SKM-1 (cell line): ENCODE measurements around the gene PATL2.
A peak's percentile ranks its signal among the peaks of the same experiment; 100 is the strongest.
"Not testable (repeated sequence)": the region's sequence is repeated elsewhere in the genome, so short reads cannot be mapped to it uniquely, and the experiment has no call there.

Experiments
- DNase-seq: peaks from one replicate; lab custom pipeline; 2025; ENCODE audit not compliant: unreplicated experiment; lab: John Stamatoyannopoulos, UW

Gene PATL2

DNA sequence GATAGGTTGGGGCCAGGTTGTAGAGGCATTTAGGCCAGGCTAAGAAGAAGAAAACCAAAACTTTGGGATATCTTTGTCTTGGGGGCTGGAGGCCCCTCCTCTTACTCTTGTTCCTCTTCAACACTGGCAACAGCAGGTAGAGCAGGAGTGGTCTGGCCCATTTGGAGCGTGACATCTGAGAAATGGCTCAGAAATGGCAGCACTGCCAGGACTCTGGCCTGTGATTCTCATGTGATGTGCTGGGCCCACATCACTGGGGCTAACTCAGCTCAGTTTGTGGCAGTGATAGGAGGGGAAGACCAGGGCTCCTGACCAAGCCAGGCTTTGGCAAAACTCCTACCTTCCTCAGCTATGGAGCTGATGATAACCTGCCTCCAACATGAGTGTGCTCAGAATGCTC, 18.5 kb downstream of the PATL2 start:
- DNase-seq: no peak

DNA sequence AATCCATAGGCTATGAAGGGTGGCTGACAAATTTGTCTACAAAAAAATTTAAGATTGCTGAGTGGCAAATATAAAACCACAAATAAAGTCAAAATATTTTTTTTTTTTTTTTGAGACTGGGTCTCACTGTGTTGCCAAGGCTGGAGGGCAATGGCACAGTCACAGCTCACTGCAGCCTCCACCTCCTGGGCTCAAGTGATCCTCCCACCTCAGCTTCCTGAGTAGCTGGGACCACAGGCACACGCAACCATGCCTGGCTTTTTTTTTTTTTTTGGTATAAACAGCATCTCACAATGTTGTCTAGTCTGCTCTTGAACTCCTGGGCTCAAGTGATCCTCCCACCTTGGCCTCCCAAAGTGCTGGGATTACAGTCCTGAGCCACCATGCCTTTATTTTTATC, 20.9 kb downstream of the PATL2 start:
- DNase-seq: not testable (repeated sequence)

DNA sequence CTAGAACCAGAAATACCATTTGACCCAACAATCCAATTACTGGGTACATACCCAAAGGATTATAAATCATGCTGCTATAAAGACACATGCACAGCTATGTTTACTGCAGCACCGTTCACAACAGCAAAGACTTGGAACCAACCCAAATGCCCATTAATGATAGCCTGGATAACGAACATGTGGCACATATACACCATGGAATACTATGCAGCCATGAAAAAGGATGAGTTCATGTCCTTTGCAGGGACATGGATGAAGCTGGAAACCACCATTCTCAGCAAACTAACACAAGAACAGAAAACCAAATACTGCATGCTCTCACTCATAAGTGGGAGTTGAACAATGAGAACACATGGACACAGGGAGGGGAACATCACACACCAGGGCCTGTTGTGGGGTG, 21.8 kb downstream of the PATL2 start:
- DNase-seq: not testable (repeated sequence)

DNA sequence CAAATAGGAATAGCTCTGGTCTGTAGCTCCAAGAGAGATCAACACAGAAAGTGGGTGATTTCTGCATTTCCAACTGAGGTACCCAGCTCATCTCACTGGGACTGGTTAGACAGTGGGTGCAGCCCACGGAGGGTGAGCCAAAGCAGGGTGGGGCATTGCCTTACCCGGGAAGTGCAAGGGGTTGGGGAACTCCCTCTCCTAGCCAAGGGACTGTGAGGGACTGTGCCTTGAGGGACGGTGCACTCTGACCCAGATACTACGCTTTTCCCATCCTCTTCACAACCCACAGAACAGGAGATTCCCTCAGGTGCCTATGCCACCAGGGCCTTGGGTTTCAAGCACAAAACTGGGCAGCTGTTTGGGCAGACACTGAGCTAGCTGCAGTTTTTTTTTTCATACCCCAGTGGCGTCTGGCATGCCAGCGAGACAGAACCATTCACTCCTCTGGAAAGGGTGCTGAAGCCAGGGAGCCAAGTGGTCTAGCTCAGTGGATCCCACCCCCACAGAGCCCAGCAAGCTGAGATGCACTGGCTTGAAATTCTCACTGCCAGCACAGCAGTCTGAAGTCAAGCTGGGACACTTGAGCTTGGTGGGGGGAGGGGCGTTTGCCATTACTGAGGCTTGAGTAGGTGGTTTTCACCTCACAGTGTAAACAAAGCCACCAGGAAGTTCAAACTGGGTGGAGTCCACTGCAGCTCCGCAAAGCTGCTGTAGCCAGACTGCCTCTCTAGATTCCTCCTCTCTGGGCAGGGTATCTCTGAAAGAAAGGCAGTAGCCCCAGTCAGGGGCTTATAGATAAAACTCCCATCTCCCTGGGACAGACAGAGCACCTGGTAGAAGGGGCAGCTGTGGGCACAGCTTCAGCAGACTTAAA, 28.1 kb downstream of the PATL2 start:
- DNase-seq: not testable (repeated sequence)

DNA sequence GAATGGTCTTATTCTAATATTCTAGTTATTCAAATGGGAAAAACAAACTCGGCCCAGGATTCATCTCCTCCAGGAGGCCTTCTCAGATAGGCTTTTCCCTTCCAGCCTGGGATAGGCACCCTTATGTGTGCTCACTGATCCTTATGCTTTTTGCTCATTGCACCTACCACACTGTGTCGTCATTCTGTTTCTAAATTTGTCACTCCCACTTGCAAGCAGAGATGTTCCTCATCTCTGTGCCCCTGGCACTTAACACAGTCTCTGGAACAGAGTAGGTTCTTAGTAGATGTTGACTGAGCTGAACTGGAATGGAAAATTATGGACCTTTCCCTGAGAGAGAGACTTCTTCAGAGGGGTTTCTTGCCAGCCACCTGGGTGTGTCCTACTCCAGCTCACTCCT, 28.9 kb downstream of the PATL2 start:
- DNase-seq: peak; percentile 45

DNA sequence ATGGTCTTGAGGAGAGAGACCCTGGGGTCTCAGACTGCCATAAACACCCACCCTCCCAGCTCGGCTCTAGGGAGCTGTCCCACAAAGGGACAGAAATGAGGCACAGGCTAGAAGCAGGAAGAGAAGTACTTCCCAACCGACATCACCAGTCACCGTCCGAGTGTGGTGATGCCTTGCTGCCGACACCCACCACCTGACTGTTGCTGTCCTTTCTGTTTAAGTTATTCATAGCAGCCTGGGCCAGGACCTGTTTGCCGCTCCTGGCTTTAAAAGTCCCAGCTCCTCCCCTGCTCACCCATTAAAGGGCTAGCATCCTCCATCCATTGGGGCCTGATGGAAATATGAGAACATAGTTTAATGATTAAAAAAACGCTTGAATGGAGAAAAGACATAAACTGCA, 34.4 kb downstream of the PATL2 start:
- DNase-seq: no peak

DNA sequence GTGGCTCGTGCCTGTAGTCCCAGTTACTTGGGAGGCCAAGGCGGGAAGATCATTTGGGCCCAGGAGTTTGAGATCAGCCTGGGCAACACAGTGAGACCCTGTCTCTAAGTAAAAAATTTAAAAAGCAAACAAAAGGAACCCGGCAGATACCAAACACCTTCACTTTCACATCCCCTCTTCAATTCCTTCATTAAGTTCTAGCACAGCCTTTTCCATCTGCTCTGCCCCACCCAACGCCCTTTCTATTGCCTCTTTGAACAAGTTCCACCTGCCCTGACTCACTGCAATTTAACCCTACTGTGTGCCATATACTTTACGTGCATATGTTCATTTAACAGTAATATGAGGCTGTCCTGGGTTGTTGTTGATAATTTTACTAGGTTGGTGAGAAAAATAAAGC, 35.2 kb downstream of the PATL2 start:
- no peak for DNase-seq

DNA sequence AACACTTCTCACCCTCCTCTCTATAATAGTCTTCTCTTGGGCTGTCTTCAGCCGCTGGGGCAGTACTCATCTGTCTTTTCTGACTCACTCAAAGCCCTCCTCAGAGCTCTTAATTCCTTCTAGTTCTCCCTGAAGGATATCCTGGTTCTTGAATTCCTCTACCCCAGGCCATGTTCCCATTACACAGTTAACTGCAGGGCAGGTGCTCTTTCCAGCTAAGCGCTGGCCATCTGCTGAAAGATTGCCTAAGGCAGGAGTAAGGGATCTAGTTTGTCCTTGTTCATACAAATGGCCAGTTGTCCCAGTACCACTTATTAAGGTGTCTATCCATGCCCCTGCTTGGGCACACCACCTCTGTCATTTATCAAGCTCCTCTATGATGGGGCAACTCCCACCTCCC, 37.5 kb downstream of the PATL2 start:
- DNase-seq: no peak

DNA sequence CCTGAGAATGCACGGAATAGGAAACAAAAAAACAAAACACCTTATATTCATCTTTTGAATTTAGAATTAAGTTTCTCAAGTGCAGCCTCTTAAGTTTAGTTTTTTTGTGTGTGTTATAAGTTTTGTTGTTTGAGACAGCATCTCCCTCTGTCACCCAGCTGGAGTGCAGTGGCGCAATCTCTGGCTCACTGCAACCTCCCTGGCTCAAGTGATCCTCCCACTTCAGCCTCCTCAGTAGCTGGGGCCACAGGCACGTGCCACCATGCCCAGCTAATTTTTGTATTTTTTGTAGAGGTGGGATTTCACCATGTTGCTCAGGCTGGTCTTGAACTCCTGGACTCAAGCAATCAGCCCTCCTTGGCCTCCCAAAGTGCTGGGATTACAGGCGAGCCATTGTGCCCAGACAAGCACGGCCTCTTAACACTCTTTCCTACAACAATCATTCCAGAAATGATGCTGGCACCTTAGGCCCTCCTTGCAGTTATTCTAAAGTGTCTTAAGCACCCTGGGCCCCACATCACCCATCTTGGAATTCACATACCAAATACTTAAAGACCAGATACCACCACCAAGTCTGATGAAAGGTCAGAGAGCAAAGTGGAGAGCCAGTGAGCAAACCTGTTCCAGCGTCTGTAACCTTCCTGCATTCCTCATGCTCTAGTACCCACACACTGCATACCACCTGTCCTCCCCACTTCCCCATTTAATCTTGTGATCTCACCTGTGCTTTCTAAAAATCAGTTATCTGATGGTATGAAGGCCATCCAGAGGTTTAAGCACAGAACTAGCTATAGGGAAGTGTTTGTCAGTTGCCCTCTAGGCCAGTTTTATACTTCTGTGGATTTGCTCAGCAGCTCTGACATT, 40.8 kb downstream of the PATL2 start:
- DNase-seq: no peak

DNA sequence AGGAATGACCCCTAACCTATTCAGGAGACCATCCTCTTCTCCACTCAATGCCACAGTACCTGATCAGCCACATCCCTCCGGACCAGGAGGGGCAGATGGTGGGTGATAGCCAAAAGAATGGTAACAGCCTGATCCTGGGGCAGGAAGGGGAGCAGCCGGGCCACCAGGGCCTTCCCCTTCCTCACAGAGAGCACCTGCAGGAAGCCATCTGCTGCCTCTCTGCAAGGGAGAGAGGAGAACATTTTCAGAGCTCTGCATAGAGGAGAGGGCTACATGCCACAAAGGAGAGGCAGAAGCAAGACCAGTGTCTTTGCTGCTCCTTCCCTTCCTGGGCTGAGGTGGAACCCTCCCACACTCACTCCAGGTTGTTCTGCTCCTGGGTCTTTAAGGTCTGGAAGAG, 42.2 kb downstream of the PATL2 start:
- no peak for DNase-seq

DNA sequence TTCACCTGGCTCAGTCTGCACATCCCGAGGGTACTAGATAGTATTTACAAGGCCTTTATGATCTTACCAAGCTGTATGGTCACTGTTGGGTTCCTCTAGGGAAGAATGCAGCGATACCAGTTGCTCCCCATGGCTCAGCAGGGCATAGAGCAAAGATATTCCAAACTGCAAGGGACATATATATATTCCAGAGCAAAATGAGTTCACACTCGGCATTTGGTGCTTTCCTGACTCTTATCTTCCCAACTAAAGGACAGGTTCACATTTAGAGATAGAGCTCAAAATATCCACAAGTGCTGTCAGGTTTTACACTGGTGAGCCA, 44.1 kb downstream of the PATL2 start:
- DNase-seq: no peak

DNA sequence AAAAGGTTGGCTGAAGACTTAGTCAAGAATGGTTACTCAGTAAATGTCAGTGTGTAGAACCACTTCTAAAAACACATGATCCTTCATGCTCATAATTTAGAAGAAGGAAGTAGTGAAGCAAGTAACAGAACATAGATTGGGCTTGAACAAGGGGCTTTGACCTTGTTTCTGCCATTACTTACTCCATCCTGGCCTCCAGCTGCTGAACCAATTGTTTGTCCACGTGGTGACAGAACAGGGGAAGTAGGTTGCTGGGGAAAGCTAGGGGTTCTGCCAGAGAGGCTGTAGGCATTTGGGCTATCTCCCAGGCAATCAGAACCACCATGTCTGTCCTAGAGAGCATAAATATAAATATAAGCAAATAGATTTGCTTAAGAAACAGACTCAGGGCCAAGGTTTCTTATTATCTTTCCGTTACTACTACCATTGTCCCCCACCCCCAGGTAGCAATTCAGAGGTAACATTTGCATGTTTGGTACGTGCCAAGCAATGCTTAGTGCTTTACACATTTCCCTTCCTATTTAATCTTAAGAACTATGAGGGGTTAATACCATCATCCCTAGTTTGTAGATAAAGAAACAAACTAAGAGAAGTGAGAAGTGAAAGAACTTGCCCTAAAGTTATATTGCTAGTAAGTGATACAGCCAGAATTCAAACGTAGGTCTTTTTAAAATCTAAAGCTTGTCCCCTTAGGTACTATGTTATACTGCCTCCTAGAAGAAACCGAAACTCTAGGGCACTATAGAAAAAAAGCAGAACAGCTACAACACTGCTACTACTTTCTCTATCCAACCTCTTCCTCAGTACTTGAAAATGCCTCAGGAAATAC, 44.7 kb downstream of the PATL2 start:
- no peak for DNase-seq

DNA sequence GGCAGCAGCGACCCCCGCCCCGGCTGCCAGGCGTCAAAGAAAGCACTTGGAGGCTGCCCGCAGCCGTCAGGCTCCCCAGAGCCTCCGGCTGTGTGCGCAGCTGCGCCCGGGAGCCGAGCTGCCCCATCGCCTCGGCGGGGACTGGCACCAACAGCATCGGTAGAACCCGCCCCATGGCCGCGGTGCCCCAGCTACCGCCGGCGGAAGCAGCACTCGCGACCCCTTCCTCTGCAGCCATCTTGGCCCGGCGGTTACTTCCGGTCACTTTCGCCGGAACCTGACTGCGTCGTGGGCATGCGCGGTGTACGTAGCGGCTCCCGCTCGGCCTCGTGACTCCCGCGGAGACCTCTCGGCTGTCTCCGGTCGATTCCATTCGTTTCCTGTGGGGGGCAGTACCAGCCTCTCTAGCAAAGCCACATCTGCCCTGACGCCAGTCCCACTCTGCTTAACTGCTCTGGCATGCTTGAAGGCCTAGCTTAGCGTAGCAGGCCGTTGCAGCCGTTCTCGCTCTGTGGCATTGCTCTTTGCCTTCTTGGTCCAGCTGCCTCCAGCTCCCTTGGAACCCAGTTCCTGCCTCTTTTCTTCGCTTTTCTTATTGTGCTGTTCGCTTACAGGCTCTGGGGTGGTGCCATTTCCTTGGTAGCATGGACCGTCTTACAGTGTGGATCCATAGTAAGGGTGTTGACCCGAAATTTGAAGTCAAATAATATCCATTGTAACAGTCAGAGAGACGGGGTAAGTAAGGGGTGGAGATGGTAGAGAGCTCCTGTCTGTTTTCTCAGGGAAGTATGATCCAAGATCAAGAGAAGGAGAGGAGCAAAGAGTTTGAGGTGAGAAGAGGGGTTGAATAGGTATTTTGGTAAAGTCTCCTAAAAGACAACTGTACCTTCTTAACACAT, 47.5 kb downstream of the PATL2 start, which contains the start of gene SPG11:
Gene SPG11, minus strand, starts transcription at position 253 of the 899 bp plus-strand sequence. Its CDS starts 15 bp downstream, at position 238.
- DNase-seq: peak; percentile 95

DNA sequence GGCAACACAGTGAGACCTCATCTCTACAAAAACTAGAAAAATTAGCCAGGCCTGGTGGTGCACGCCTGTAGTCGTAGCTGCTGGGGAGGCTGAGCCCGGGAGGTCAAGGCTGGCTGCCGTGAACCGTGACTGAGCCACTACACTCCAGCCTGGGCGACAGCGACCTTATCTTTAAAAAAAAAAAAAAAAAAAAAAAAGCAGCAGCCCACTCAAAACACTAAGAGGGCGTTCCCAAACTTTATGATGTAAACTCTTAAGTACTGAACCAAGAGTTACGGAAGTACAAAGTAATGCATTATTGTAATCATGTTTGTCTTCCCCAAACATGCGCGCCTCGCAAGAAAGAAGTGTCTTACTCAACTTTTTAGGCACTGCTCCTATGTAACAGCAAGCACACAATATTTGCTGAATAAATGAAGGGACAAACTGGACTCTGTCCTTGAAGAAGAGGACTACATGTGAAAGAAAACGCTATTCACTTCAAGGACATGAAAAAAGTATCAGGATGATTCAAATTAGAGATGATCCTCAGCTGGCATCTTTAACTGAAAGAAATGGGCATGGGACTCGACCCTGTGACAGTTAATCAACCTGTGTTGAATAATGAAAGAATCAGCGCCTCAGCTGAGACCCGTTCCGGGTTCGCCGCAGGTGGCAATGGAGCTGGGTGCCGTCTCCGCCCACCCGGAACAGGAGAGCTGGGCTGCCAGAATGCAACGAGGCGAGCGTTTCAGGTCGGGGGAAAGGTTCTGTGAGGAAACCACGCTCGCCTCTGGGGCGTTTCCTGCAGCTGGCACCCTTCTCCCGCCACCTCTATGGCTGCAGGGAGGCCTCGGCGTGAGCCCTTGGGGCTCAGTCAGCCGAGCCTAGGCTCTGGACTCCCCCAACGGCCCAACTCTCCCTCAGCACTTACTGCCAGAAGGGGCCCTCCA, 48.4 kb downstream of the PATL2 start:
- DNase-seq: peak; percentile 14

DNA sequence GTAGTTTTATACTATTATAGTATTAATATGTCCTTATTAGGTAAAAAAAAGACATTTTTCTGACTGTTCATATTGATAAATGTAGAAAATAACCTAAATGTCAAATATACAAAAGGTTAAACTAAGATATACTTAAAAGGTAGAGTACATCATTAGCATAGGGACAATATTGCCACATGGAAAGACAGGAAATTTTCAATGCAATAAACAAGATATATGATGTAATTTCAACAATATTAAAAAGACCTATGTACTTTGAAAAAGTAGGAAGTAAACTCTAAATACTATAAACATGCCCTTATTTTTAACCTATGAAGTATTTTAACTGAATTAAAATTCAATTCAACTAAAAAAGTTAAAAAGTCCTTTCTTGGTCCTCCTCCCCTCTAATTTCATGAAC, 49.5 kb downstream of the PATL2 start:
- no peak for DNase-seq

DNA sequence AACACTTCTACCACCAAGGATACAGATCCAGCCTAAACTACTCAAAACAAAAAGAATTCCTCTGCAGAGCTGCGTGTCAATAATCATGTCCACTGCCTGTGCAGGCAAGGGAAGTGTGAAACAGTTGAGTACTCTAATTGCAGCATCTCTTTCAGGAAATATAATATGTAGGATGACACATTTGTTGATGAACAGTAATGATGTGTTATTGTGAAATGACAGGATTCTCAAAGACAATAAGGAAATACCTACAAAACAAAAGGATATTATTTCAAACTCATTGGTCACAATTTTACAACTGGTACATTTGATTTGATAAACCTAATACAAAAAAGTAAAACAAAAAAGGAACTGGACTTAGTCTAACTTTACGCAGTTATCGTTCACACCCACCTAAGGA, 52.1 kb downstream of the PATL2 start:
- no peak for DNase-seq

DNA sequence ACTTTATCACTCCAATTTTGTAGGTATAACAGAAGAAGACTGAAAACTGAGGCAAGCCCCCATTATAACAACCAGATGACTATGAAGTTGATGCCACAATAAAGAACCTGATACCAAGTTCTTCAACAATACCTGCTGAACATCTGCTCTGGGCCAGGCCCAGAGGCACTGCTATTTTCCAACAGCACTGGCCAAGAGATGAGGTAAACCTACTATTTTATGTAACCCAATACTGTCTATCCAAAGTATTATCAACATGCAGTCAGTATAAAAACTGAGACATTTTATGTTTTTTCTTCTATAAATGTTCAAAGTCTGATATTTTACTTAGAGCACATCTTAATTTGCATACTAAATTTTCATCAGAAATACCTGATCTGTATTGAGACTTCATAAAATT, 53.7 kb downstream of the PATL2 start:
- DNase-seq: no peak

DNA sequence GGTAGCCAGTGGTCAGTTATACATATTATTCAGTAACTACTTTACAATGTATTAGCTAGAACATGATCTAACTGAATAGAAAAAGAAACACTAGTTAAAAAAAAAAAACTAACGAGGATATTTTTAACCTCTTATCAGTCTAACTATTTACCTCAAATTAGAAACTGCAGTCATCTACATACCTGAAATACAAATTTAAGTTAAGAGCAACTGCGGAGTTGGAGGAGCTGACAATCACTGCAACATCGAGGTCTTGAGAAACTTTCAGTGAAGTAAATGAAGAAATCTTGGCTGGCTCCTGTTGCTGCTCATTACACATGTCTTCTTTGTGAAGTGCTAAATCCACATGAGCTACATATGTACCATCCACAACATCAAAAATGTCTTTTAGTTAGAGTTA, 54.2 kb downstream of the PATL2 start:
- no peak for DNase-seq

DNA sequence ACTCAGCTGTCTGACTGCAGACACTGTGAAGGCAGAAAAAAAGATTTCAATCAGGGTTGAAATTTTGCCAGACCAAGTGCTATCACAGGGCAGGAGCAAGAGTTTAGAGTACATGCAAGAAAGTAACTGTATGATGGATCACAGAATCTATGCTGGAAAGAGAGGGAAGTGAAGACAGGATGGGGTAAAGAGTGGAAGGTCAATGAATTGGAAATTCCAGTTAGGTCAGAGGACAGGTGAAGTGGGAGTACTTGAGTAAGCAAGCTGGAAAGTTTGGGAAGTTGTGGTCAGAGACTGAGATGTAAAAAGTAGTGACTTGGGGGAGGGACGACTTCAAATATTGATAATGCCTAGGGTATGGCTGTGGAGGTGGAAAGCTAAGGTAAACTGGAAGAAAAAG, 54.8 kb downstream of the PATL2 start:
- DNase-seq: no peak
